Uterus (tissue), 4 donors: ENCODE measurements around the gene VAMP2. TPM values are rescaled to one million over a fixed set of nuclear protein-coding genes. Genes with fewer than 3 reads are reported as not detected.

ENCODE experiments used
- DNase-seq, 2 donors: peaks; one replicate each; pipeline ENCODE4 v3.0.0-alpha.2; 2019 to 2020
- H3K27ac ChIP-seq, 2 donors: fragments of 200-600 bp; sonication (generic); 1 replicate in 1 of 2; 2 replicates in 1 of 2; pipeline ENCODE4 v1.5.1; 2016 to 2018
- H3K27me3 ChIP-seq, 2 donors: fragments of 200-600 bp; sonication (generic); one replicate each; pipeline ENCODE4 v1.5.1; 2018 to 2019; ENCODE audit warnings: control low read depth in 1 of 2
- H3K36me3 ChIP-seq, 2 donors: fragments of 200-600 bp; sonication (generic); one replicate each; pipeline ENCODE4 v1.5.1; 2019; ENCODE audit warnings: control low read depth in 1 of 2
- H3K4me1 ChIP-seq, 2 donors: fragments of 200-600 bp; sonication (generic); one replicate each; pipeline ENCODE4 v1.5.1; 2018 to 2019; ENCODE audit warnings: control low read depth in 1 of 2
- H3K4me3 ChIP-seq, 2 donors: fragments of 200-600 bp; sonication (generic); 1 replicate in 1 of 2; 2 replicates in 1 of 2; pipeline ENCODE4 v1.5.1; 2018 to 2019; ENCODE audit warnings: mild to moderate bottlenecking in 1 of 2
- H3K9me3 ChIP-seq, 2 donors: fragments of 200-600 bp; sonication (generic); one replicate each; pipeline ENCODE4 v1.5.1; 2019; ENCODE audit warnings: control low read depth in 1 of 2
- CTCF ChIP-seq, 4 experiments: fragments of 200-600 bp in 2 of 4; fragments of 450-650 bp in 2 of 4; sonication (generic) in 2 of 4; IDR thresholded peaks; one replicate each; pipeline ENCODE4 v1.5.1; 2016 to 2019; ENCODE audit warnings: antibody characterized with exemption in 4 of 4, mild to moderate bottlenecking in 2 of 4, moderate library complexity in 1 of 4
- POLR2A ChIP-seq, 2 donors: fragments of 450-650 bp; IDR thresholded peaks; one replicate each; pipeline ENCODE4 v1.6.1; 2016; ENCODE audit warnings: antibody characterized with exemption in 2 of 2, mild to moderate bottlenecking in 1 of 2, moderate library complexity in 1 of 2
- intact Hi-C: fragments of 100-400 bp; cut with DNase I; formaldehyde crosslinking; loops from one replicate; pipeline ENCODE4 v1.15.1; 2023; ENCODE audit warnings: low total_unique reads
- total RNA-seq, 4 donors: library from RNA; depleted of rRNA in 3 of 4; stranded (reverse); fragments of >200 nt in 3 of 4; gene quantifications; one replicate each; pipeline versions ENCODE4 v1.1.0 to v1.2.4, GENCODE V29; 2014 to 2023
- donor health status: DM: yes; HTN: yes; CAD: no.

The VAMP2 gene
- total RNA-seq, 4 donors from 2014 or later: 6.7 to 150 (median 14.1) TPM

DNA sequence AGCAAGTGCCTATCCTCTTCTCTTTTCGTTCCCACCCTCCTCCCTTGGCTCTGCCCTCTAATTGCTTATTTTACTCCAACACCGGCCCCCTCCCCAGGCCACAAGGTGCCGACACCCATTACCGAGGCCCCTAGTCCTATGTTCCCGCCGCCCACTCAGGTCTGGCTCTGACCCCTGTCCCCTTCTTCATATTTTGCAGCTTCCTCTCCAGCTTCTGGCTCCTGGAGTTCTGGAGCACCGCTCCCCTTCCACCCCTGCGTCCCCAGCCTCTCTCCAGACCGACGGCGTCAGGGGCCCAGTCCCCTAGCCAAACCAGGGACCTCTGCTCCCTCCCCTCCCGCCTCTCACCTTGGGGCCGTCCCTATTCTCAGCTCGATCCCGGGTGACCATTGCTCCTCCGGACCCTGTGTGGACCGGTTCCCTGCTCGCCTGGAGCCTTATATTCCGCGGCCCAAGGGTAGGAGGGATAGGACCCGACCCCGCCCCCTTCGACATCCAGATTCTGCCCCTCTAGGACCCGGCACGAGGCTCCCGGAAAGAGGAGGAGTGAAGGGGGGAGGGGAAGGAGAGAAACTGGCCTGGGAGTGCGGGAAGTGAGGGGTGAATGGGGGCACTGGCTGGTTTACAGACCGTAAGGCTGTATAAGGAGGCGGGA, 38.9 kb downstream of the VAMP2 start, which contains the start of gene HES7:
Gene HES7 (minus strand): TSS at position 412 of the 655 bp plus-strand sequence. CDS start 22 bp downstream, at position 390.
- Histone ChIP-seq H3K36me3 (no peaks in the 10 kb centered on the region), H3K4me1 (peaks cover 0 to 37% of the 10 kb centered on the region in 2 donors), H3K27me3 (no peaks in the 10 kb centered on the region), H3K27ac (peak within 1 kb of the TSS; percentile 34 to 82), H3K9me3 (no peaks in the 10 kb centered on the region), H3K4me3 (peak within 1 kb of the TSS; percentile 43 to 65)
- intact Hi-C loops: loop anchor here (10.0 kb wide), 1 partner anchor 61 kb away; no protein-coding TSS in a partner anchor
- DNase-seq: peak in 1 of 2 donors; percentile 56
- TF ChIP-seq POLR2A (IDR thresholded peaks at IDR 0.05) (no peak), CTCF (IDR thresholded peaks at IDR 0.05) (no peak)

- Histone ChIP-seq H3K27ac (peak overlapping the region; percentile 34 to 82), H3K9me3 (no peaks in the 10 kb centered on the region), H3K36me3 (no peaks in the 10 kb centered on the region), H3K4me1 (peaks cover 0 to 37% of the 10 kb centered on the region in 2 donors), H3K27me3 (no peaks in the 10 kb centered on the region), H3K4me3 (peak overlapping the region; percentile 43 to 50)
- peak in 1 of 2 donors; percentile 28 for DNase-seq
- TF ChIP-seq CTCF (IDR thresholded peaks at IDR 0.05): no peak
- TF ChIP-seq POLR2A (IDR thresholded peaks at IDR 0.05): no peak
- intact Hi-C loops: loop anchor here (10.0 kb wide), 1 partner anchor 62 kb away; no protein-coding TSS in a partner anchor
Observed at GRCh38 chr17:8122924-8123694, 39.6 kb downstream of the VAMP2 start.

DNA sequence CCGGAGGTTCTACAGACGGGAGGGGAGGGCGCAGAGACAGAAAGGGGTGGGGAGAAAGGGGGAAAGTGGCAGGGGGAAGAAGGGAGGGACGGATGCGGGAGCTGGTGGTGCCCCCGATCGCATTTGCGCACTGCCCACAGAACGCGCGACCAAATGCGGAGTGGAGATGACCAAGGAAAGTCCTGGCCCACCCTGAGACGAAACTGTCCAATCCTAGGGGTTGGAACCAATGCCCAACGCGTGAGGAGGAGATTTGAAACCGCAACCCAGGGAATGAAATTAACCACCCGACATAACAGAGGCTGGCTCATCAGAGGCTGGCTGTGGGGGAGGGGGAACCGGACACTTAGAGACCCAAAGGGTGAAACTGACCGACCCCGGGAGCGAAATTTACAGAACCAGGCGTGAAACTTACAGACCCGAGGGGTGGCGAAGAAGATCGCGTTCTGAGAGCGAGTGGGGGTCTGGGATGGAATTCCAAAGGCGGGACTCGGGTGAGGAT, 40.3 kb downstream of the VAMP2 start:
- peak overlapping the region; percentile 43 to 50 for H3K4me3 ChIP-seq
- DNase-seq: peak in 1 of 2 donors; percentile 53
- peaks cover 0 to 42% of the 10 kb centered on the region in 2 donors for H3K4me1 ChIP-seq
- peak overlapping the region; percentile 34 to 82 for H3K27ac ChIP-seq
- H3K9me3 ChIP-seq: no peaks in the 10 kb centered on the region
- intact Hi-C loops: loop anchor here (10.0 kb wide), 1 partner anchor 62 kb away; no protein-coding TSS in a partner anchor
- H3K36me3 ChIP-seq: no peaks in the 10 kb centered on the region
- H3K27me3 ChIP-seq: no peaks in the 10 kb centered on the region
- TF ChIP-seq CTCF (IDR thresholded peaks at IDR 0.05) (no peak), POLR2A (IDR thresholded peaks at IDR 0.05) (no peak)

DNA sequence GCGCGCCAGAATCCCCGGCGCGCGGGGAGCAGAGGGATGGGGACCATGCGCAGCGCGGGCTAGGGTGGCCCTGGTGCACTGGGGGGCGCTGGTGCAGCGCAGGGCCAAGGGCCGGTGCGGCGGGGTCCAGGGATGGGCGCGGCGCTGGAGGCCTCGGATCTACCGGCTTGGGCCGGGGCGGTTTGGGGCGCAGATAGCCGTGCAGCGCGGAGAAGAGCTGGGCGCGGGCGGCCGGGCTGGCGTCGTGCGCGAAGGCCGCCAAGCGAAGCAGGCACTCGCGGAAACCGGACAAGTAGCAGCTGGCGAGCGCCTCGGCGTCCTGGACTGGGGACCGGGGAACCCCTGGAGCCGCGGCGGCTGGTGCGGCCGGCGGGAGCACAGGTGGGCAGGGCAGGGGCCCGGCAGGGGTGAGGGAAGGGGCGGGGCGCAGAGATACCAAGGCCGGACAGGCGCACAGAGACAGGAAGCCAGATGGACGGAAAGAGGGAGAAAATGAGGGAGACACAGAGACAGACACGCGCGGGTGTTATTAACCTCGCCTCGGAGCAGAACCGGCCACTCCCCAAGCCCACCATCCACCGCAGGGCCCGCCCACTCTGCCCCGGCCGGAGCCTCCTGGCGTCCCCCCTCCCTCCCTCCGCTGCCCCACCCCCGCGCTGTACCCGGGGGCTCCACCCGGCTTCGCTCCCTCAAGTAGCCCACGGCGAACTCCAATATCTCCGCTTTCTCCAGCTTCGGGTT, 40.9 kb downstream of the VAMP2 start:
- H3K27ac ChIP-seq: peak overlapping the region; percentile 34 to 82
- peaks cover 0 to 45% of the 10 kb centered on the region in 2 donors for H3K4me1 ChIP-seq
- no peaks in the 10 kb centered on the region for H3K9me3 ChIP-seq
- H3K36me3 ChIP-seq: no peaks in the 10 kb centered on the region
- TF ChIP-seq POLR2A (IDR thresholded peaks at IDR 0.05): peak in 1 of 2 donors; percentile 22
- peak; percentile 20 to 63 (median 54) for TF ChIP-seq CTCF (IDR thresholded peaks at IDR 0.05)
- intact Hi-C loops: loop anchor here (10.0 kb wide), 1 partner anchor 63 kb away; no protein-coding TSS in a partner anchor
- no peaks in the 10 kb centered on the region for H3K27me3 ChIP-seq
- peak; percentile 62 to 67 for DNase-seq
- peak overlapping the region; percentile 43 to 50 for H3K4me3 ChIP-seq
